HCT116 (cell line): ENCODE results near the gene DLX3. TPM values are rescaled to one million over a fixed set of nuclear protein-coding genes. Genes with fewer than 3 reads are reported as not detected.

Experiments
- ATAC-seq: fragments of 200-7000 bp; cut with Tn5 transposase; 2 replicates; pipeline ENCODE4 v1.9.1; 2020; ENCODE audit warnings: mild to moderate bottlenecking, moderate library complexity
- BruUV-seq: library from RNA; stranded (reverse); fragments of 400-500 nt; replicated peaks from 2 replicates; lab custom pipeline; 2021; lab: Mats Ljungman, UMichigan
- CTCF ChIA-PET: fragments of 300-600 bp; sonication (Branson Sonifier 250); formaldehyde crosslinking; loops from one replicate; lab custom pipeline; 2021; ENCODE audit warnings: antibody characterized with exemption; lab: Charles Lee
- POLR2A ChIA-PET: fragments of 300-600, 350-600 bp; sonication (Branson Sonifier 250); formaldehyde crosslinking; loops from one replicate; lab custom pipeline; 2021; ENCODE audit warnings: antibody characterized with exemption; lab: Charles Lee
- RAD21 ChIA-PET, 2 experiments: fragments of 300-600 bp; sonication (Branson Sonifier 250); formaldehyde crosslinking; loops; one replicate each; lab custom pipeline; 2023; ENCODE audit warnings: low total read pairs in 2 of 2; ENCODE audit not compliant: uncharacterized antibody in 2 of 2, unreplicated experiment in 2 of 2, low non-redundant PET in 1 of 2; lab: Charles Lee
- DNase-seq: peaks from one replicate; pipeline ENCODE4 v3.0.0-alpha.2; 2010; ENCODE audit warnings: low read depth, low spot score
- H2AFZ ChIP-seq: fragments of 200-600 bp; shearing (Covaris generic), sonication (generic); 2 replicates; pipeline ENCODE4 v1.6.1; 2017; ENCODE audit warnings: low read depth, mixed run types, mixed read lengths, antibody characterized with exemption, low read length; ENCODE audit not compliant: poor library complexity, severe bottlenecking
- H3K27ac ChIP-seq: 2 replicates; pipeline ENCODE4 v1.5.1; 2012; ENCODE audit warnings: low read depth, low read length
- H3K27me3 ChIP-seq: fragments of 200-600 bp; sonication (generic); 2 replicates; pipeline ENCODE4 v1.6.1; 2016; ENCODE audit warnings: mixed run types, low read length, mixed read lengths; ENCODE audit not compliant: insufficient read depth
- H3K36me3 ChIP-seq, 2 experiments: fragments of 200-500 bp in 1 of 2; fragments of 200-600 bp in 1 of 2; sonication (Bioruptor generic) in 1 of 2; sonication (generic) in 1 of 2; 2 replicates each; pipeline versions ENCODE4 v1.5.1 to v1.6.1; 2014 to 2016; ENCODE audit warnings: low read length in 2 of 2, inconsistent platforms in 1 of 2, mixed read lengths in 1 of 2, mixed run types in 1 of 2; ENCODE audit not compliant: insufficient read depth in 2 of 2, control insufficient read depth in 1 of 2
- H3K4me1 ChIP-seq, 2 experiments: fragments of 200-600 bp in 1 of 2; sonication (generic) in 1 of 2; 2 replicates each; pipeline versions ENCODE4 v1.5.1 to v1.6.1; 2012 to 2017; ENCODE audit warnings: low read length in 2 of 2, inconsistent platforms in 1 of 2, mild to moderate bottlenecking in 1 of 2, mixed read lengths in 1 of 2, mixed run types in 1 of 2, moderate library complexity in 1 of 2; ENCODE audit not compliant: insufficient read depth in 2 of 2, control insufficient read depth in 1 of 2
- H3K4me2 ChIP-seq: fragments of 200-600 bp; sonication (generic); 2 replicates; pipeline ENCODE4 v1.6.1; 2017; ENCODE audit warnings: mixed run types, low read length, mixed read lengths
- H3K4me3 ChIP-seq, 2 experiments: fragments of 200-600 bp in 1 of 2; sonication (generic) in 1 of 2; replicated peaks in 1 of 2; 2 replicates each; pipeline ENCODE4 v1.5.1; 2011 to 2016; ENCODE audit warnings: low read length in 2 of 2, control low read depth in 1 of 2, low read depth in 1 of 2, mild to moderate bottlenecking in 1 of 2, mixed read lengths in 1 of 2, mixed run types in 1 of 2
- H3K79me2 ChIP-seq: fragments of 200-600 bp; sonication (generic); 2 replicates; pipeline ENCODE4 v1.6.1; 2017; ENCODE audit warnings: mild to moderate bottlenecking, mixed run types, low read length, moderate library complexity, mixed read lengths; ENCODE audit not compliant: insufficient read depth
- H3K9ac ChIP-seq: fragments of 200-600 bp; sonication (generic); 2 replicates; pipeline ENCODE4 v1.6.1; 2016; ENCODE audit warnings: low read length, mixed read lengths
- H3K9me2 ChIP-seq: fragments of 200-600 bp; sonication (generic), shearing (Covaris generic); 2 replicates; pipeline ENCODE4 v1.6.1; 2017; ENCODE audit warnings: mixed run types, mild to moderate bottlenecking, moderate library complexity; ENCODE audit not compliant: insufficient read depth
- H3K9me3 ChIP-seq, 2 experiments: fragments of 200-500 bp in 1 of 2; fragments of 200-600 bp in 1 of 2; sonication (Bioruptor generic) in 1 of 2; sonication (generic) in 1 of 2; 2 replicates each; pipeline ENCODE4 v1.6.1; 2014 to 2017; ENCODE audit warnings: low read length in 2 of 2, mixed read lengths in 2 of 2, inconsistent platforms in 1 of 2, low read depth in 1 of 2, mild to moderate bottlenecking in 1 of 2, mixed run types in 1 of 2, moderate library complexity in 1 of 2; ENCODE audit not compliant: control insufficient read depth in 1 of 2, insufficient read depth in 1 of 2
- H4K20me1 ChIP-seq: fragments of 200-600 bp; sonication (generic), shearing (Covaris generic); 2 replicates; pipeline ENCODE4 v1.6.1; 2017; ENCODE audit warnings: mixed run types, mild to moderate bottlenecking, moderate library complexity; ENCODE audit not compliant: insufficient read depth
- CEBPB ChIP-seq: IDR thresholded peaks from 2 replicates; pipeline ENCODE4 v1.6.1; 2012; ENCODE audit warnings: low read depth
- EGR1 ChIP-seq: IDR thresholded peaks from 2 replicates; pipeline ENCODE4 v1.6.1; 2012; ENCODE audit warnings: low read depth
- EZH2 ChIP-seq: fragments of 200-600 bp; sonication (generic); IDR thresholded peaks from 2 replicates; pipeline ENCODE4 v1.6.1; 2017; ENCODE audit warnings: antibody characterized with exemption, mixed run types
- RAD21 ChIP-seq: IDR thresholded peaks from 2 replicates; pipeline ENCODE4 v1.6.1; 2012; ENCODE audit warnings: low read depth, mild to moderate bottlenecking
- SIN3A ChIP-seq: IDR thresholded peaks from 2 replicates; pipeline ENCODE4 v1.6.1; 2012; ENCODE audit warnings: low read depth
- ZFX ChIP-seq: fragments of 450-650 bp; IDR thresholded peaks from 2 replicates; pipeline ENCODE4 v1.6.1; 2017
- intact Hi-C: fragments of 100-400 bp; cut with micrococcal nuclease; formaldehyde crosslinking; loops from 2 replicates; pipeline ENCODE4 v1.10.0; 2022
- total RNA-seq: library from RNA; stranded (reverse); gene quantifications from one replicate; pipeline ENCODE4 v1.2.1, GENCODE V29; 2021; ENCODE audit not compliant: unreplicated experiment
- TF ChIP-seq, protein P1 (sequence below): IDR thresholded peaks from 2 replicates; pipeline ENCODE4 v1.6.1; 2011; ENCODE audit warnings: mild to moderate bottlenecking, low read length, moderate library complexity; ENCODE audit not compliant: insufficient replicate concordance; ENCODE audit errors: extremely low read depth
- TF ChIP-seq, protein P2 (sequence below): IDR thresholded peaks from 2 replicates; pipeline ENCODE4 v1.6.1; 2012; ENCODE audit warnings: low read depth
- TF ChIP-seq, protein P3 (sequence below): IDR thresholded peaks from 2 replicates; pipeline ENCODE4 v1.6.1; 2012

DLX3 gene
- total RNA-seq, 1 experiment from 2014 or later = not detected

- POLR2A ChIA-PET = no interaction called here
Measured at GRCh38 chr17:49941427-49941826, 53.6 kb downstream of the DLX3 start.

More at GRCh38 chr17:49941427-49941826, 53.6 kb downstream of the DLX3 start:
- ChIA-PET RAD21 (no interaction called here), CTCF (interaction anchor here (4.2 kb wide), 1 partner anchor 11 kb away, joined by 18 read pairs; no protein-coding TSS in a partner anchor)
- intact Hi-C loops = no loop called here
- Histone ChIP-seq H3K4me3 (no peak overlapping the region), H3K9me3 (no peaks in the 10 kb centered on the region), H3K9ac (no peak overlapping the region), H2AFZ (no peak overlapping the region), H3K79me2 (no peaks in the 10 kb centered on the region), H3K9me2 (no peaks in the 10 kb centered on the region), H3K4me1 (no peaks in the 10 kb centered on the region), H3K4me2 (no peak overlapping the region), H3K27me3 (peaks cover 10% of the 10 kb centered on the region), H3K36me3 (no peaks in the 10 kb centered on the region), H3K27ac (no peak overlapping the region), H4K20me1 (no peaks in the 10 kb centered on the region)
- no TSS peak for BruUV-seq
- TF ChIP-seq RAD21 (no peak), EGR1 (no peak), ZFX (no peak), SIN3A (no peak), CEBPB (no peak), EZH2 (no peak)
- TF ChIP-seq, protein P1, sequence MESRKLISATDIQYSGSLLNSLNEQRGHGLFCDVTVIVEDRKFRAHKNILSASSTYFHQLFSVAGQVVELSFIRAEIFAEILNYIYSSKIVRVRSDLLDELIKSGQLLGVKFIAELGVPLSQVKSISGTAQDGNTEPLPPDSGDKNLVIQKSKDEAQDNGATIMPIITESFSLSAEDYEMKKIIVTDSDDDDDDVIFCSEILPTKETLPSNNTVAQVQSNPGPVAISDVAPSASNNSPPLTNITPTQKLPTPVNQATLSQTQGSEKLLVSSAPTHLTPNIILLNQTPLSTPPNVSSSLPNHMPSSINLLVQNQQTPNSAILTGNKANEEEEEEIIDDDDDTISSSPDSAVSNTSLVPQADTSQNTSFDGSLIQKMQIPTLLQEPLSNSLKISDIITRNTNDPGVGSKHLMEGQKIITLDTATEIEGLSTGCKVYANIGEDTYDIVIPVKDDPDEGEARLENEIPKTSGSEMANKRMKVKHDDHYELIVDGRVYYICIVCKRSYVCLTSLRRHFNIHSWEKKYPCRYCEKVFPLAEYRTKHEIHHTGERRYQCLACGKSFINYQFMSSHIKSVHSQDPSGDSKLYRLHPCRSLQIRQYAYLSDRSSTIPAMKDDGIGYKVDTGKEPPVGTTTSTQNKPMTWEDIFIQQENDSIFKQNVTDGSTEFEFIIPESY = no peak
- TF ChIP-seq, protein P2, sequence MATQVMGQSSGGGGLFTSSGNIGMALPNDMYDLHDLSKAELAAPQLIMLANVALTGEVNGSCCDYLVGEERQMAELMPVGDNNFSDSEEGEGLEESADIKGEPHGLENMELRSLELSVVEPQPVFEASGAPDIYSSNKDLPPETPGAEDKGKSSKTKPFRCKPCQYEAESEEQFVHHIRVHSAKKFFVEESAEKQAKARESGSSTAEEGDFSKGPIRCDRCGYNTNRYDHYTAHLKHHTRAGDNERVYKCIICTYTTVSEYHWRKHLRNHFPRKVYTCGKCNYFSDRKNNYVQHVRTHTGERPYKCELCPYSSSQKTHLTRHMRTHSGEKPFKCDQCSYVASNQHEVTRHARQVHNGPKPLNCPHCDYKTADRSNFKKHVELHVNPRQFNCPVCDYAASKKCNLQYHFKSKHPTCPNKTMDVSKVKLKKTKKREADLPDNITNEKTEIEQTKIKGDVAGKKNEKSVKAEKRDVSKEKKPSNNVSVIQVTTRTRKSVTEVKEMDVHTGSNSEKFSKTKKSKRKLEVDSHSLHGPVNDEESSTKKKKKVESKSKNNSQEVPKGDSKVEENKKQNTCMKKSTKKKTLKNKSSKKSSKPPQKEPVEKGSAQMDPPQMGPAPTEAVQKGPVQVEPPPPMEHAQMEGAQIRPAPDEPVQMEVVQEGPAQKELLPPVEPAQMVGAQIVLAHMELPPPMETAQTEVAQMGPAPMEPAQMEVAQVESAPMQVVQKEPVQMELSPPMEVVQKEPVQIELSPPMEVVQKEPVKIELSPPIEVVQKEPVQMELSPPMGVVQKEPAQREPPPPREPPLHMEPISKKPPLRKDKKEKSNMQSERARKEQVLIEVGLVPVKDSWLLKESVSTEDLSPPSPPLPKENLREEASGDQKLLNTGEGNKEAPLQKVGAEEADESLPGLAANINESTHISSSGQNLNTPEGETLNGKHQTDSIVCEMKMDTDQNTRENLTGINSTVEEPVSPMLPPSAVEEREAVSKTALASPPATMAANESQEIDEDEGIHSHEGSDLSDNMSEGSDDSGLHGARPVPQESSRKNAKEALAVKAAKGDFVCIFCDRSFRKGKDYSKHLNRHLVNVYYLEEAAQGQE = no peak
- TF ChIP-seq, protein P3, sequence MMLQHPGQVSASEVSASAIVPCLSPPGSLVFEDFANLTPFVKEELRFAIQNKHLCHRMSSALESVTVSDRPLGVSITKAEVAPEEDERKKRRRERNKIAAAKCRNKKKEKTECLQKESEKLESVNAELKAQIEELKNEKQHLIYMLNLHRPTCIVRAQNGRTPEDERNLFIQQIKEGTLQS = no peak
- ATAC-seq (no peak), DNase-seq (no peak)

Other genes with a start within 250 kb of the DLX3 start
- gene FAM117A, start 231.1 kb downstream of the DLX3 start, total RNA-seq = 12.8 TPM
- gene KAT7, start 206.5 kb downstream of the DLX3 start, total RNA-seq = 79.5 TPM
- gene TAC4, start 147.2 kb downstream of the DLX3 start, total RNA-seq = not detected
- 14.0 TPM for gene DLX4, start 26.0 kb downstream of the DLX3 start, total RNA-seq
- 392 TPM for gene ITGA3, start 60.9 kb upstream of the DLX3 start, total RNA-seq
- 39.1 TPM for gene PDK2, start 100.1 kb upstream of the DLX3 start, total RNA-seq
- gene SAMD14, start 134.9 kb upstream of the DLX3 start, total RNA-seq = 1.5 TPM
- gene PPP1R9B, start 155.5 kb upstream of the DLX3 start, total RNA-seq = 112 TPM
- 0.37 TPM for gene SGCA, start 170.8 kb upstream of the DLX3 start, total RNA-seq
- gene COL1A1, start 206.4 kb upstream of the DLX3 start, total RNA-seq = 33.6 TPM